Peyer's patch (tissue), 4 donors: ENCODE results near the gene ROBO3.

ENCODE experiments used
- POLR2A ChIP-seq, 2 donors: fragments of 450-650 bp; IDR thresholded peaks; one replicate each; pipeline ENCODE4 v1.5.1; 2017; ENCODE audit warnings: antibody characterized with exemption in 2 of 2, mild to moderate bottlenecking in 2 of 2, moderate library complexity in 2 of 2
- TF ChIP-seq, protein P1 (sequence below), 6 experiments: fragments of 450-650 bp in 4 of 6; fragments of 200-600 bp in 2 of 6; sonication (generic) in 1 of 6; IDR thresholded peaks; one replicate each; pipeline ENCODE4 v1.5.1; 2017 to 2019; ENCODE audit warnings: antibody characterized with exemption in 6 of 6, mild to moderate bottlenecking in 3 of 6, moderate library complexity in 1 of 6

DNA sequence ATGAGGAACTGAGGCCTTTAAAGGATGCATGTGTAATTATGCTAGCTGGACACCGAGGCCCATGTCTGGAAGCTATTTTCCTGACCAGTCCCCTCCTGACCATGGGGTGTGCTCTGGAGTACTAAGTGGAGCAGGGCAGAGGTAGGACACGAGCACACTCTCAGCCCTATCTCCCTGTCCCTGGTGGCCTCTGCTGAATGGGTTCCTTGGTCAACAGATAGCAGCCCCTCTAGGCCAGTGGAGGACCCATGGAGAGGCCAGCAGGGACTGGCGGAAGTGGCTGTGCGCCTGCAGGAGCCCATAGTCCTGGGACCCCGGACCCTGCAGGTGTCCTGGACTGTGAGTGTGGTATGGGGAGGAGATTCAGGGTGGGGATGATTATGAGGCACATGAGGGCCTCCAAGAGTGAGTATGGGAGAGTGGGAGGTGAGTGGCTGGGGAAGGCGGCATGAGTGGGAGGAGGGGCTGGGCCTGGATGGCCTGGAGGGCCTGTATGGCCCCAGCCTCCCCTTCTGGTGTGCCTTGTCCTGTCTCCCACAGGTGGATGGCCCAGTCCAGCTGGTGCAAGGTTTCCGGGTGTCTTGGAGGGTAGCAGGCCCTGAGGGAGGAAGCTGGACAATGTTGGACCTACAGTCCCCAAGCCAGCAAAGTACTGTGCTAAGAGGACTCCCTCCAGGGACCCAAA, 9.5 kb downstream of the ROBO3 start:
- TF ChIP-seq, protein P1, sequence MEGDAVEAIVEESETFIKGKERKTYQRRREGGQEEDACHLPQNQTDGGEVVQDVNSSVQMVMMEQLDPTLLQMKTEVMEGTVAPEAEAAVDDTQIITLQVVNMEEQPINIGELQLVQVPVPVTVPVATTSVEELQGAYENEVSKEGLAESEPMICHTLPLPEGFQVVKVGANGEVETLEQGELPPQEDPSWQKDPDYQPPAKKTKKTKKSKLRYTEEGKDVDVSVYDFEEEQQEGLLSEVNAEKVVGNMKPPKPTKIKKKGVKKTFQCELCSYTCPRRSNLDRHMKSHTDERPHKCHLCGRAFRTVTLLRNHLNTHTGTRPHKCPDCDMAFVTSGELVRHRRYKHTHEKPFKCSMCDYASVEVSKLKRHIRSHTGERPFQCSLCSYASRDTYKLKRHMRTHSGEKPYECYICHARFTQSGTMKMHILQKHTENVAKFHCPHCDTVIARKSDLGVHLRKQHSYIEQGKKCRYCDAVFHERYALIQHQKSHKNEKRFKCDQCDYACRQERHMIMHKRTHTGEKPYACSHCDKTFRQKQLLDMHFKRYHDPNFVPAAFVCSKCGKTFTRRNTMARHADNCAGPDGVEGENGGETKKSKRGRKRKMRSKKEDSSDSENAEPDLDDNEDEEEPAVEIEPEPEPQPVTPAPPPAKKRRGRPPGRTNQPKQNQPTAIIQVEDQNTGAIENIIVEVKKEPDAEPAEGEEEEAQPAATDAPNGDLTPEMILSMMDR (IDR thresholded peaks at IDR 0.05) = no peak
- no peak for TF ChIP-seq POLR2A (IDR thresholded peaks at IDR 0.05)
